Ecto neural progenitor cell (in vitro differentiated cells): Measurements from ENCODE around the gene SLC17A9.

Experiments used
- DNase-seq: peaks from one replicate; pipeline ENCODE4 v3.0.0-alpha.2; 2018; ENCODE audit warnings: low spot score

SLC17A9 gene

DNA sequence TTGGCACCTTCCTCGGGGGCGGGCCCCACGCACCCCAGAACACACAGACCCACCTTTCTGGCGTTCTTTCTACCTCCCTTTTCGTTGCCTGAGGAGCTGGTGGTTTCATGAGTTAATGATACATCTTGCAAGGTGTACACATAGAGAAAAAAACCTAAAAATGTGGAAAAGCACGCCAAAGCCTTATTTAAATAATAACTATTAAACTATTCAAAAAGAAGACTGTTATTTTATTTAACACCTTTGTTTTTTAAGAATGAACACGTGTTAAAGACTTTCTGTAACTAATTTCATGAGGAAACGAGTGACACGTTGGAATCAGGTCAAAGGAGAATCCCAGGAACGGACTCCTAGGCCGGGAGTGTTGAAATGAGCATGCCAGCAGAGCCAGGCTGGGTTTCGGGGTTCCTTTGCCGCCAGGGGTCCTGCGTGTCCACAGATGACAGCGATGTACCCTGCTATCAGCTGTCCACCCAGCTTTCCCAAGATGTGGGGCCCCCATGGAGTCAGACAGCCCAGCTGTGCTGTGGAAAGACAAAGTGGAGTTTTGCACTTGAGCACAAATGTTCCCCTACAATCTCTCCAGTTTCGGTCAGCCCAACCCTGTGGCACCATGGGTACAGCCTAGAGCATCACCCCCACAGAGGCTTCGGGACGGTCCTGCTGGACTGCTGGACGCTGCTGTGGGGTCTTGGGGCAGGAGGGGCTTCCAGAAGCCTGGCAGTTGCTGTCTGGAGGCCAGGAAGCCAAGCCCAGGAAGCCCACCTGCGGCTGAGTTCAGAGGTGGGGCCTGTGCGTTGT lies 16.1 kb downstream of the SLC17A9 start:
- DNase-seq, result no peak

DNA sequence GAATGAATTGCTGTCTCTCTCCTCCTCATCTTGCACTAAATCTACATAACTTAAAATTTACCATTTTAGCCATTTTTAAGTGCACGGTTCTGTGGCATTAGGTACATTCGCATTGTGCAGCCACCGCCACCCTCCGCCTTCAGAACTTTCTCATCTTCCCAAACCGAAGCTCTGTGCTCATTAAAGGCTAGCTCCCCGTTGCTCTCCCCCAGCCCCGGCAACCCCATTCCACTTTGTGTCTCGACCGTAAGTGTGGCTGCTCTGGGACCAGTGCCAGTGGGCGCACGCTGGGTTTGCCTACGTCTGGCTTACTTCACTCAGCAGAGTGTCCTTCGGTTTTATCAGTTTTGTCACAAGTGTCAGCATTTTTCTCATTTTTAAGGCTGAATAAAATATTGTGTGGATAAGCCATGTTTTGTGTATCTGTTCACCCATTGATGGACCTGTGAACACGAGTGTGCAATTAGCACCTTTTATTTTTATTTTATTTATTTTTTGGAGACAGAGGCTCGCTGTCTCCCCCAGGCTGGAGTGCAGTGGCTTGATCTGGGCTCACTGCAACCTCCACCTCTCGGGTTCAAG lies 16.8 kb downstream of the SLC17A9 start:
- no peak for DNase-seq

DNA sequence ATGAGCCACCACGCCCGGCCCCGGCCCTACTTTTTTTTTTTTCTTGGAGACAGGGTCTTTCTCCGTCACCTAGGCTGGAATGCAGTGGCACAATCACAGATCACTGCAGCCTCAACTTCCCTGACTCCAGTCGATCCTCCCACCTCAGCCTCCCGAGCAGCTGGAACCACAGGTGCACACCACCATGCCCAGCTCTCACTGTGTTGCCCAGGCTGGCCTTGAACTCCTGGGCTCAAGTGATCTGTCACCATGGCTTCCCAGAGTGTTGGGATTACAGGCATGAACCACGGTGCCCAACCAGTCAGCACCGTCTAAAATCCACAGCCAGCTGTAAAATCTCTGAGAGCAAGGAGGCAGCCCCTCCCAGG lies 17.4 kb downstream of the SLC17A9 start:
- DNase-seq, result no peak

DNA sequence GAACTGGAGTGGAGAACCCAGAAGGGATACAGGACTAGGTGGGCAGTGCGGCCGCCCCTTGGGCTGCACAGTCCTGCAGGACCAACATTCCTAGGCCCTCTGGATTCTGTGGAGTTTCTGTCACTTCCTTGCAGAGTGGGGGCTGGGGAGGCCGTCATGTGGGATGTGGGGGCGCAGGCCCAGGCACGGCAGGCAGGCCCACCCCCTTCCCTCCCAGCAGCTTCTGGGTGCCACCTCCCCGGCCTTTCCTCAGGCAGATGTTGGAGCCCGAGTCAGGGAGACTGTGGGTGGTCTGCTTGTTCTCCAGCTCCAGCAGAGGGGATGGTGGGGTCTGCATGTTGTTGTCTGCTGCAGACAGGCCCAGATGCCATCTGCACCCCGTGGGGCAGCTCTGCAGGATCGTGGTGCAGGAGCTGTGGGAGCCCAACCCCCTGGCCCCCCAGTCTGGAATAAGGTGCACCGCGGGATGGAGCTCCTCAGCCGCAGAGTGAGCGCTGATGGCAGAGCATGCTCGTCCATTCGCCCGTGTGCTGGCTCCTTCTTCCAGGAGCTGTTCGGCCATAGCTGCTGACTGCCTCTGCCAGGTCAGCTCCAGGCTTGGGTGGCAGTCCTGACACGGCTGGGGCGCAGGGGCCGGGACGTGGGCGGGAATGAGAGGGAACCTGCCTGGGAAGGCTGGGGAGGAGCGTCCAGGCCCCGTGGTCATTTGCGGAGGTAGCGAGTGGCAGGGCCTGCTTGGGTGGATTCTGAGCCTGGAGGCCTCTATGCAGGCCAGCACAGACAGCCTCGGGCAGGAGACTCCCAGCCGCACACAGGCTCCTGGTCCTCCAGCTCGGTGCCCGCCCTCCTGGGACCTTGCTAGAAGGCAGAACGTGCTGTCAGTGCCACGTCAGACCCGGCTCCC lies 18.1 kb downstream of the SLC17A9 start:
- no peak for DNase-seq

DNA sequence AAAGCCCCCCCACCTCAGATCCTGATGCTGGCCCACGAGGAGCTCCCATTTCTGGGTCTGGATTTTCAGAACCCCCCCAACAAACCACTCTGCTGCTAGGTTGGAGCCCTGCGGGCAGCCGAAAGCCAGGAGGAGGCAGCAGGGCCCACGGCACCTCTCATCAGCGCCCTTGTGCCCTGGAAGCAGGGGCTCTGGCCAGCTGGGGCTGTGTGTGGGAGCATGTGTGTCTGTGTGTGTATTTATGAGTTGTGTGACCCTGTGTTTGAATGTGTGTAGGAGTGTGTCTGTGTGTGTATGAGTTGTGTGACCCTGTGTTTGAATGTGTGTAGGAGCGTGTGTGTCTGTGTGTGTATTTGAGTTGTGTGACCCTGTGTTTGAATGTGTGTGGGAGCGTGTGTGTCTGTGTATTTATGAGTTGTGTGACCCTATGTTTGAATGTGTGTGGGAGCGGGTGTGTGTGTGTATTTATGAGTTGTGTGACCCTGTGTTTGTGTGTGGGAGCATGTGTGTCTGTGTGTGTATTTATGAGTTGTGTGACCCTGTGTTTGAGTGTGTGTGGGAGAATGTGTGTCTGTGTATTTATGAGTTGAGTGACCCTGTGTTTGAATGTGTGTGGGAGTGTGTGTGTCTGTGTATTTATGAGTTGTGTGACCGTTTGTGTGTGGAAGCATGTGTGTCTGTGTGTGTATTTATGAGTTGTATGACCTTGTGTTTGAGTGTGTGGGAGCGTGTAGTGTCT lies 18.9 kb downstream of the SLC17A9 start:
- no peak for DNase-seq

DNA sequence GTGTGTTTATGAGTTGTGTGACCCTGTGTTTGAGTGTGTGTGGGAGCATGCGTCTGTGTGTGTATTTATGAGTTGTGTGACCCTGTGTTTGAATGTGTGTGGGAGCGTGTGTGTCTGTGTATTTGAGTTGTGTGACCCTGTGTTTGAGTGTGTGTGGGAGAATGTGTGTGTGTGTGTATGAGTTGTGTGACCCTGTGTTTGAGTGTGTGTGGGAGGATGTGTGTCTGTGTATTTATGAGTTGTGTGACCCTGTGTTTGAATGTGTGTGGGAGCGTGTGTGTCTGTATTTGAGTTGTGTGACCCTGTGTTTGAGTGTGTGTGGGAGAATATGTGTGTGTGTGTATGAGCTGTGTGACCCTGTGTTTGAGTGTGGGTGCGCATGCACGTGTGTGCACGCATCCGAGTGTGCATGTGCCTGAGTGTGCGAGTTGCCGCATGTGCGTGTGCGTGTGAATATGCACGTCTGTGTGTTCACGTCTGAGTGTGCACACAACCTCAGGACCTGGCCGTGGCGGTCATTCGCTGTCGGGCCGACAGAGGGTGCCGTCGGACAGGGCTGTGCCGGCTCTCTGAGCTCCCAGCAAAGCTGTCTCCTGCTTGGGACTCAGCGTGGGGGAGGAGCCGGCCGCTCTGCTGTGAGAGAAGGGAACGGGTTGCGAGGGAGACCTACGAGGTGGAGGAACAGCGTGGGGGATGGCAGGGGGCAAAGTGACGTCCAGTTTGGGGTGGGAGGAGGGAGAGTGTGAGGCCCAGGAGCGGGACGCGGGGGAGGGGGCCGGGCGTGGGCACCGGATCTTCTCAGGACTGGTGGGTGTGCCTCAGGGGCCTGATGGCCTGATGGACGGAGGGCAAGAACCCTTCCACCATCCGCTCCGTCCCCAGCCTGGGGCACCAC lies 19.7 kb downstream of the SLC17A9 start:
- DNase-seq, result peak; percentile 93

DNA sequence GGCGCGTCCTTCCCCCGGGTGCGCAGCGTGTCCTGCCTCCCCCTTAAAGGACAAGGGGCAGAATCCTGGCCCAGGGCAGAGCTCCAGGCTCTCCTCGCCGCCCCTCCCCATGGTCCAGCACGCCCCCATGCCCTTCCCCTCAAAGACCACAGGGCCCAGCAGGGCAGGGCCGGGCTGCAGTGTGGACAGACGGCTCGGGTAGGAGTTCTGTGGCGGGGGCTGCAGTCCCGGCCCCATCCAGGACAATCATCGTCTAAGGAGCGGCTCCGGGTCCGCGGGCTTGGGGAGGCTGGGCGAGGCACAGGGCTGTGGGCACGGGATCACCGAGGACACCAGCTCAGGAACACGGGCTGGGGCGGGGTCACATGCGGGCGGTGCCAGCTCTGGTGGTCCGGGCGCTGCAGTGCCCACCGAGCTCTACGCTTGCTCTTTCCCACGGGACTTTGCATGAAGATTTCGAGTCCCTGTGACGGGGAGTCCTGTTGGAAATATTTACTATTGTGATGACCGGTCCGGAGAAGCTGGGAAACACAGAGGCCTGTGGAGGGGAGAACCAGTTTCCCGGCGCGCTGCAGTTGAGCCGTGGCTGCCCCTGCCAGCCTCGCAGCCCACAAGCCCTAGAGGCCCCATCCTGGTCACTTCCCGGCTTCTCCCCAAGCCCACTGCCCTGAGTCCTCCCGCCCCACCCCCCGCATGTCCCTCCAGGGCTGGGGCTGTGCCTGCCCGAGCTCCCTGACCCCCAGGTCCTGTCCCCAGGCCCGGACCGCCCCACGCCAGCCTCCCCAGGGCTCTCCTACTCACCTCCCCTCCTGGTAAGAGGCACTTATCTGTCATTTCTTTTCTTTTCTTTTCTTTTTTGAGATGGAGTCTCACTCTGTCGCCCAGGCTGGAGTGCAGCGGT lies 20.6 kb downstream of the SLC17A9 start:
- no peak for DNase-seq

DNA sequence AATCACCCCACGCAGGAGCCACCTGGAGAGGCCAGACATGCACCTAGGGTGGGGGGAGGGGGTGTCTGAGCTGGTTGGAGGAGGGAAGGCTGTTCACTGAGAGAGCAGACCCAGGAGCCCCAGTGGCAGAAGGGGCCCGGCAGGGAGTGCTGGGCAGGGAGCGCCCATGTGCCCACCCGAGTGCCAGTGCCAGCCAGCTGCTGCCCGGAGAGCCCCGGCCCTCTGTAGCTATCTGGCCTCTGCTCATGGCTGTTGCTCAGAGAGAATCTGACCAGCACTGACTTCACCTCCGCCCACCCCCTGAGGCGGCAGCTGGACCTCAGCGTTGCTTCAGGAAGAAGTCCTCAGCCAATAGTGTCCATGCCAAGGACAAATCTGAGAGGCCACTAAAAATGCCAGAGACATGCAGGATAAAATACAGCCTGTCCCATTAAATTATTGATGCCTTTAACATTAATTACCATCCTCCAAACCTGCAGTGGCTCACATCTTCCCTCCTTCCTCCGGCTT lies 22.8 kb downstream of the SLC17A9 start:
- no peak for DNase-seq

DNA sequence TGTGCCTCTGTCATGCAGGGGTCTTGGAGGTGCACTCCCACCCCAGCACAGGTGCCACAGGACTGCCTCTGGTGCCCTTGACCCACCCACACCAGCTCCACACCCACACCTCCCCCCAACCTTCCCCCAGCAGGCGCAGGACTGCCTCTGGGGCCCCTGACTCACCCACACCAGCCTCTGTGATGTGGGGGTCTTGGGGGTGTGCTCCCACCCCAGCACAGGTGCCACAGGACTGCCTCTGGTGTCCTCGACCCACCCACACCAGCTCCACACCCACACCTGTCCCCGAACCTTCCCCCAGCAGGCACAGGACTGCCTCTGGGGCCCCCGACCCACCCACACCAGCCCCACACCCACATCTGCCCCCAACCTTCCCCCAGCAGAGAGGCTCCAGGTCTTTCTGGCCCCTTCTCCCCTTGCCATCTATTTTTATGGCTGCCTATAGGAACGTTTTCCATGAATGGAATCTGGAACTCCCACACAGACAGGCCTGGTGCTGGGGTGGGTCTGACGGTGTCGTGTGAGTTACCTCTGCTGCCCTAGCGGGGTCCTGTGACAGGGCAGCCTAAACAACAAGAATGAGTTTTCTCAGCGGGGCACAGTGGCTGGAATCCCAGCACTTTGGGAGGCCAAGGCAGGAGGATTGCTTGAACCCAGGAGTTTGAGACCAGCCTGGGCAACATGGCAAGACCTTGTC lies 23.5 kb downstream of the SLC17A9 start:
- DNase-seq, result no peak

DNA sequence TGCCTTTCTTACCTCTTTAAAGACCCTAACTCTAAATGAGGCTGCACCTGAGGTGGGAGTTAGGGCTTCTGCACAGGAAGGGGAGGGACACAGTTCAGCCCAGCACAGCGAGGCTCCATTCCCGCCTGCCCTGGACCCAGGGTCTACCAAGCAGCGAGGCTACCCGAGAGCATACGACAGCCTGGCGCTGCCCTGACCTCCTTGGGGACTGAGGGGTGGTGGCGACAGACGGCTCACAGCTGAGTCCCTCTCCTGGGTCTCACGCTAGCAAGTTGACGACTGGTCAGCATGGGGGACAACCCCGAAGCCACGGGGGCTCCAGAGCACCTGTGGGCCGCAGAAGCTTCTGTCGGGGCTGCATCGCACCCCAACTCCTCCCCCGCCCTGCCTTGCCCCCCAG lies 24.4 kb downstream of the SLC17A9 start:
- DNase-seq, result no peak

DNA sequence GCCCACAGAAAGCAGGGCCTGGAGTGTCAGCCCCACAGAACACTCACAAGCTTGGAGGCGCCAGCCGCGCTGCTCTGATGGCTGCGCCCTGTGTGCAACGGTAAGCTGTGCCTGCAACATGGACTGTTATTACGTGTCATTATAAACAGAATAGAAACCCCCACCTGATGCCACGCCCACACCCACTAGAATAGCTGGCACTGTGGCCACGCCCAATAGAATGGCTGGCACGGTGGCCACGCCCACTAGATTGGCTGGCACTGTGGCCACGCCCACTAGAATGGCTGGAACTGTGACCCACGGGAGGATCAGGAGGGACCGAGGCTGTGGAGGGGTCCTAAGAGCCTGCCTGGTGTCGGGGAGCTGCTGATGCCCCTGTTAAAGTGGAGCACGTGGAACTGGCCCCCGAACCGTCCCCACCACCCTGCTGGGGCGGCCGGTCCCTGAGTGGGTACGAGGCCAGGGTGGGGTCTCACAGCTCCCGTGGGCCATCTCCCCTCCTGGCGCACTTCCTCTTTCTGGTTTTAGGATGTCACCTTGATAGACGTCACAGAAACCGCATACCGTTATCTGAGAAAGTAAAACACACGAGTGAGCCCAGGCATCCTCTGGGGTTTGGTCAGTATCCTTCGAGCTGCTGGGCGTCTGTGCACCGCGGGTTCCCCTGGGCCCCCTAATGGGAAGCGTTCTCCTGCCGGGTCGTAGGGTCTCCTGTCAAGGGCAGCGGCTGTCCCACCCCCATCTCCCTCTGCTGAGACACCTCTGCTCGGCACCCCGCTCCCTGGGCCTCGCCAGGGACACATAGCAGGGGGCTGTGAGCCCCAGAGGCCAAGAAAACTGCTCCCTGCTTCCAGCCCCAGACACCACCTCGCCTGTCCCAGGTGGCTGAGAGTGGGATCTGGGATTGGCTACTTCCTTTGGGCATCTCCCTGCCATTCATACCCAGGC lies 25.4 kb downstream of the SLC17A9 start:
- no peak for DNase-seq

DNA sequence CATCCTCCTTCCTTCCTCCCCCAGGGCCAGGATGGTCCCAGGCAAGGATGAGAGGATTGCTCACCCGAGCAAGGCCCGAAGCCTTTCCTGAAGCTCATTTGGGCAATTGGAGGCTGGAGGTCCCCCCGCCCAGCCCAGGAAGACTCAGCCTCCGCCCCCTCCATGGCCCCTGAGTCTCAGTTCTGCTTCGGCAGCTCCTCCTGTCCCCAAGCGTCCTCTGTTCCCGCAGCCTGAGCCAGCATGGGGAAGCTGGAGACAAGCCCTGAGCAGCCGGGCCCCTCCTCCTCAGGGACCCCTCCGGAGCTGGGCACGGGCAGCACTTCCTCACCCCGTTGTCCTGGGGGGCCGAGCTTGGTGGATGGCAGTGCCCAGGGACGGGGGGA lies 26.0 kb downstream of the SLC17A9 start:
- DNase-seq, result no peak

DNA sequence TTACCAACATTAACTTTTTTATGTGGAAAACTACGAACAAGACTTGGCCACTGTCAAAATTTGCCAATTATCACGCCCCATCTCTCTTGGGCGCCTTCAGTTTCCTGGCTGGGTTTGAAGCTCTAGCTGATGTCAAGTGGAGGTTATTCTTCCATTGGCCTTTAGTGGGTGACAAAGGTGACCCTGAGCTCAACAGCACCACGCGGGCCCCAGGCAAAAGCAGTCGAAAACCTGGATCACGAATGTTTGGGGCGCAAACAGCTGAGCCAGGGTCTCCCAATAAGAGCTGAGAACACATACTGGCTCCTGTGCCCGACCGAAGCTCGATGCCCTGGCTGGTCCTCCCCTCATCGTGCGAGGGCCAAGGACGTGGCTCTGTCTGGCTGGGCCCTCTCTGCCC lies 26.8 kb downstream of the SLC17A9 start:
- DNase-seq, result no peak

DNA sequence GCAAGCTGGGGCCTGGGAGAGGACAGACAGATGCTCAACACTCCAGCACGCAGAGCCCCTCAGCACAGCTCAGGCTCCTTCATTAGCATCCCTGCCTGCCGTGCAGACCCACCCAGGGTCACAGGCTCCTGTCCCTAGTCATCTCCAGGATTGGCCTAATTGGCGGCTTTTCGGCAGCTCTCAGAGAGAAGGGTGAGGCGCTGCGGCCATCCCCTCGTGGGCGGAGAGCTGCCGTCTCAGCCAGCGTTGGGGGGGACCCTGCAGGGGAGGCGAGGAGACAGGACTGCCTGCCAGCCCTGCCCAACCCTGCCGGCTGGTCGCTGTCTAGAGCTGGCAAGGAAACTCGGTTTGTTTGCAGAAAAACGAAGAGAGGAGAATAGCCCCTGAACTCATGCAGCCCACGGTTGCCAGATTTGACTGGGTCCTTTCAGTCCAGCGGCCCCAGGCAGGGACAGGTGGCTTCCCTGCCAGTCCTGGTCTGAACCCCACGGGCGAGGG lies 27.4 kb downstream of the SLC17A9 start:
- no peak for DNase-seq

DNA sequence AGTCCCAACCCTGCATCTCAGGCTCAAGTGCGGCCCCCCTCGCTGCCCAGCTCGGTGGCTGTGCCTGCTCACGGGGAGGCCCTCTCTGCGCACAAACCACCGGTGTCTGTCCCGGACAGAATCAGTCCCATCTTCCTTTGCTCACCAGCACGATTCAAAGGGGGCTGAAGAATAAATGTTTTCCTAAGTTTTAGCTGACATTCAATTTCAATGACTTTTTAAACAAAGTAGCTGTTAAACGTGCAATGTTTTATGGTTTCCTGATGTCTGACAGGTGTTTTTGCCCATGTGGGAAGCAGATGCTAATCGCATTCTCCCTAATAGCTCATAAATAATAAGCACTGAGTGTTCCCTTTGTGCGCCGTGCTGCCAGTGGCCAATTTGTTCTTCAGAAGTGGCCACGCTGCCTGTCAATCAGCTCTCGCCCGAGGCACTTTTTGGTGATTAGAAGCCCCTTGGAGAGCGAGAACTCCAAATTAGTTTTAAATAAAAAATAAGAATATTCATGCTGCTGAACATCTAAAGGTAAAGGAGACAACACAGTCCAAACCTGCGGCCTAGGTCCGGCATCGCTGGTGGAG lies 28.0 kb downstream of the SLC17A9 start:
- DNase-seq, result no peak

DNA sequence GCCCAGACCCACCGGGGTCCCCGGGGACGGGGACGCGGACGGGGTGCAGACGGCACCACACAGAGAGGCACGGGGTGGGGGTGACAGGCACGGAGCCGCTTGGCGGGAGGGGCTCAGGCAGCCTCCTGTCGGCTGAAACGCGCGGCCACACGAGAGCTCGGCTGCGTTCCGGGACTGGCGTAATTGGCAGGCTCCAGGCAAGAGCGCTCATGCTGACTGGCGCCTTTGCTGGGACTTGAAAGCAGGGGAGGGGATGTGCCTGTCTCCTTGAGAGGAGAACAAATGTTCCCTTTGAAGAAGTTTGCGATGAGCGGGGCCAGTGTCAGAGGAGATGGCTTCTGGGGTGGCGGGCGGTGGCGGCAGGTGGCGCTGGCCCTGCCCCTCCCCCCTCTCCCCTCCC lies 28.5 kb downstream of the SLC17A9 start:
- no peak for DNase-seq
